HepG2 (cell line): ENCODE data around the gene SFTA2. TPM values are rescaled to one million over a fixed set of nuclear protein-coding genes. Genes with fewer than 3 reads are reported as not detected.

ENCODE experiments used
- DNMT3B ChIP-seq: conservative IDR thresholded peaks from 2 replicates; pipeline ENCODE4 v1.6.1; 2016; ENCODE audit warnings: missing biosample characterization, control low read depth
- EHMT2 ChIP-seq: fragments of 200-600 bp; sonication (generic); IDR thresholded peaks from 2 replicates; pipeline ENCODE4 v1.7.0; 2017; ENCODE audit warnings: antibody characterized with exemption, low read depth, low read length, borderline replicate concordance
- KLF13 ChIP-seq: sonication (generic); formaldehyde crosslinking; IDR thresholded peaks from 2 replicates; pipeline ENCODE4 v1.4.0; 2020; ENCODE audit warnings: mild to moderate bottlenecking, missing genetic modification reagents
- MIER2 ChIP-seq: IDR thresholded peaks from 2 replicates; pipeline ENCODE4 v1.6.1; 2016; ENCODE audit warnings: missing biosample characterization, missing genetic modification reagents
- POGZ ChIP-seq: sonication (generic); formaldehyde crosslinking; IDR thresholded peaks from 2 replicates; pipeline ENCODE4 v1.4.0; 2020; ENCODE audit warnings: mild to moderate bottlenecking, missing genetic modification reagents
- REPIN1 ChIP-seq: sonication (generic); formaldehyde crosslinking; IDR thresholded peaks from 2 replicates; pipeline ENCODE4 v1.8.0; 2022; ENCODE audit warnings: missing genetic modification reagents, low read depth, mild to moderate bottlenecking, borderline replicate concordance
- ZFYVE20 ChIP-seq: sonication (generic); formaldehyde crosslinking; IDR thresholded peaks from 2 replicates; pipeline ENCODE4 v1.8.0; 2023; ENCODE audit warnings: low read depth, mild to moderate bottlenecking, moderate library complexity, missing genetic modification reagents, borderline replicate concordance
- ZNF317 ChIP-seq: sonication (generic); formaldehyde crosslinking; IDR thresholded peaks from 2 replicates; pipeline ENCODE4 v1.5.0; 2020; ENCODE audit warnings: mild to moderate bottlenecking, missing genetic modification reagents
- ZNF382 ChIP-seq: sonication (generic); formaldehyde crosslinking; IDR thresholded peaks from 2 replicates; pipeline ENCODE4 v1.5.0; 2020; ENCODE audit warnings: missing genetic modification reagents, mild to moderate bottlenecking, borderline replicate concordance
- ZNF569 ChIP-seq: sonication (generic); formaldehyde crosslinking; IDR thresholded peaks from 2 replicates; pipeline ENCODE4 v1.5.0; 2020; ENCODE audit warnings: mild to moderate bottlenecking, missing genetic modification reagents, moderate library complexity, borderline replicate concordance
- ZNF605 ChIP-seq: sonication (generic); formaldehyde crosslinking; IDR thresholded peaks from 2 replicates; pipeline ENCODE4 v1.8.0; 2022; ENCODE audit warnings: mild to moderate bottlenecking, missing genetic modification reagents
- ZNF737 ChIP-seq: sonication (generic); formaldehyde crosslinking; IDR thresholded peaks from 2 replicates; pipeline ENCODE4 v1.5.0; 2020; ENCODE audit warnings: missing genetic modification reagents, mild to moderate bottlenecking, borderline replicate concordance
- ZNF780A ChIP-seq: sonication (generic); formaldehyde crosslinking; IDR thresholded peaks from 2 replicates; pipeline ENCODE4 v1.8.0; 2022; ENCODE audit warnings: mild to moderate bottlenecking, missing genetic modification reagents, moderate library complexity
- ZSCAN9 ChIP-seq: IDR thresholded peaks from 2 replicates; pipeline ENCODE4 v1.6.1; 2016; ENCODE audit warnings: borderline replicate concordance
- polyA plus RNA-seq, 8 experiments: library from polyadenylated mRNA; depleted of rRNA in 3 of 8; stranded (reverse) in 7 of 8; unstranded in 1 of 8; fragments of >200 nt; fragmentation: Illumina TruSeq in 4 of 8; extraction: Trizol in 4 of 8; gene quantifications; 2 replicates each; pipeline versions ENCODE4 v1.2.1 to v1.2.3, GENCODE V29; 2011 to 2016; ENCODE audit warnings: low read depth in 4 of 8, missing spikeins in 1 of 8, mixed read lengths in 1 of 8; ENCODE audit not compliant: insufficient read depth in 1 of 8
- total RNA-seq, 5 experiments: library from RNA; depleted of rRNA; stranded (reverse); fragments of >200 nt; fragmentation: Illumina TruSeq; extraction: Trizol; gene quantifications; 2 replicates each; pipeline ENCODE4 v1.2.3, GENCODE V29; 2016; ENCODE audit warnings: low read depth in 1 of 5
- TF ChIP-seq, protein P1 (sequence below): IDR thresholded peaks from 2 replicates; pipeline ENCODE4 v1.6.1; 2016; ENCODE audit warnings: missing biosample characterization, missing genetic modification reagents, low read depth
- TF ChIP-seq, protein P2 (sequence below): sonication (generic); formaldehyde crosslinking; IDR thresholded peaks from 2 replicates; pipeline ENCODE4 v1.4.0; 2020; ENCODE audit warnings: missing genetic modification reagents, borderline replicate concordance
- TF ChIP-seq, protein P3 (sequence below), 2 experiments: sonication (generic) in 1 of 2; formaldehyde crosslinking in 1 of 2; IDR thresholded peaks; 2 replicates each; pipeline versions ENCODE4 v1.5.1 to v1.6.1; 2011 to 2020; ENCODE audit warnings: borderline replicate concordance in 1 of 2, low read depth in 1 of 2, low read length in 1 of 2, mild to moderate bottlenecking in 1 of 2, missing genetic modification reagents in 1 of 2, moderate library complexity in 1 of 2
- TF ChIP-seq, protein P4 (sequence below): sonication (generic); formaldehyde crosslinking; IDR thresholded peaks from 2 replicates; pipeline ENCODE4 v1.4.0; 2020; ENCODE audit warnings: missing genetic modification reagents, borderline replicate concordance
- TF ChIP-seq, protein P5 (sequence below): sonication (generic); formaldehyde crosslinking; IDR thresholded peaks from 2 replicates; pipeline ENCODE4 v1.5.0; 2020; ENCODE audit warnings: missing genetic modification reagents

SFTA2 gene
- total and polyA plus RNA-seq, 2 of the 13 experiments (the other 11 are each of a cell fraction or from before 2014, with no cell fraction given), result not detected

DNA sequence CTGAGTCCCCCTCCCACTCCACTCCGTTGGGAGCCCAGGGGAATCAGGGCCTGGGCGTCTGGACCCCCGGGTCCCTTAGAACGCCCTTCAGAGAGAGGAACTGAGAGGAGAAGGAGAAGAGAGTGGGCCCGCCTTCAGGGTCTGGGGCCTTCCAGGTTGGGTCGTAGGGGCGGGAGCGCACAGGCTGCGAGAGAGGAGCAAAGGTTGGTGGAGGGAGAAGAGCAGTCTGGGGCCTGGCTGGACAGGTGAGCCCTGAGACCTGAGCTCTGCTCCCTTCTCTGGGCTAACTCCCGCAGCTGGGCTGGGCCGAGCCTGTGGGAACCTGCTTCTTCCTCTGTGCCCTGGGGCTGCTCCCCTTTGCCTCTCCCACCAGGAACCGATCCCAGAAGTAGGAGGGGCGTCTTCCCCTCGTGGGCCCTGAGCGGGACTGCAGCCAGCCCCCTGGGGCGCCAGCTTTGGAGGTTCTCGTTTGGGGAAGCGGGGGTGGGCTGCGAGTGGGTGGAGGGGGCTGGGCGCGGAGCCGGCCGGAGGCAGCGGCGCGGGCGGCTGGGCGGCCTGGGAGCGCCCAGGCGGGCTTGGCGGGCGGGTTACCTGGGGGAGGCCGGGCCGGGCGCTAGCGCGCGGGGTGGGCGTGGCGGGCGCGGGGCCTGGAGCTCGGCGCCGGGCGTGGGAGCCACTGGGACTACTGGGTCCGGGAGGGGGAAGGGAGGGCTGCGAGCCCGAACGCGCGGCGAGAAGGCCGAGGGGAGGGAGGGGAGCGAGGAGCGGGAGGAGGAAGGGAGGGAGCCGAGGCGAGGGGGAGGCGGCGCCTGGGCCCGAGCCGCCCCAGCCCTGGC is 48.1 kb downstream of the SFTA2 start, which contains the start of gene DDR1 (continued):
- no peak for TF ChIP-seq ZNF569
- TF ChIP-seq EHMT2, result no peak
- TF ChIP-seq ZNF605 (CRISPR knock-in tag), result 0 out of 2 replicates have a peak, but pooled peaks have one; percentile 5
- no peak for TF ChIP-seq DNMT3B (CRISPR knock-in tag)
- TF ChIP-seq MIER2 (CRISPR knock-in tag), result no peak
- TF ChIP-seq, protein P1, sequence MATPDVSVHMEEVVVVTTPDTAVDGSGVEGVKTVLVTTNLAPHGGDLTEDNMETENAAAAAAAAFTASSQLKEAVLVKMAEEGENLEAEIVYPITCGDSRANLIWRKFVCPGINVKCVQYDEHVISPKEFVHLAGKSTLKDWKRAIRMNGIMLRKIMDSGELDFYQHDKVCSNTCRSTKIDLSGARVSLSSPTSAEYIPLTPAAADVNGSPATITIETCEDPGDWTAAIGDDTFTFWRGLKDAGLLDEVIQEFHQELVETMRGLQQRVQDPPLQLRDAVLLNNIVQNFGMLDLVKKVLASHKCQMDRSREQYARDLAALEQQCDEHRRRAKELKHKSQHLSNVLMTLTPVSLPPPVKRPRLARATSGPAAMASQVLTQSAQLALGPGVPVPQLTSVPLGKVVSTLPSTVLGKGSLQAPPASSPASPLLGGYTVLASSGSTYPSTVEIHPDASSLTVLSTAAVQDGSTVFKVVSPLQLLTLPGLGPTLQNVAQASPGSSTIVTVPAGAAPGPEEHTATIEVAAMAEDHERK (CRISPR knock-in tag), result no peak
- no peak for TF ChIP-seq ZNF317 (CRISPR knock-in tag)
- TF ChIP-seq KLF13, result no peak
- TF ChIP-seq ZFYVE20 (CRISPR knock-in tag), result no peak
- TF ChIP-seq ZNF382 (CRISPR knock-in tag), result no peak
- no peak for TF ChIP-seq ZNF737
- TF ChIP-seq, protein P2, sequence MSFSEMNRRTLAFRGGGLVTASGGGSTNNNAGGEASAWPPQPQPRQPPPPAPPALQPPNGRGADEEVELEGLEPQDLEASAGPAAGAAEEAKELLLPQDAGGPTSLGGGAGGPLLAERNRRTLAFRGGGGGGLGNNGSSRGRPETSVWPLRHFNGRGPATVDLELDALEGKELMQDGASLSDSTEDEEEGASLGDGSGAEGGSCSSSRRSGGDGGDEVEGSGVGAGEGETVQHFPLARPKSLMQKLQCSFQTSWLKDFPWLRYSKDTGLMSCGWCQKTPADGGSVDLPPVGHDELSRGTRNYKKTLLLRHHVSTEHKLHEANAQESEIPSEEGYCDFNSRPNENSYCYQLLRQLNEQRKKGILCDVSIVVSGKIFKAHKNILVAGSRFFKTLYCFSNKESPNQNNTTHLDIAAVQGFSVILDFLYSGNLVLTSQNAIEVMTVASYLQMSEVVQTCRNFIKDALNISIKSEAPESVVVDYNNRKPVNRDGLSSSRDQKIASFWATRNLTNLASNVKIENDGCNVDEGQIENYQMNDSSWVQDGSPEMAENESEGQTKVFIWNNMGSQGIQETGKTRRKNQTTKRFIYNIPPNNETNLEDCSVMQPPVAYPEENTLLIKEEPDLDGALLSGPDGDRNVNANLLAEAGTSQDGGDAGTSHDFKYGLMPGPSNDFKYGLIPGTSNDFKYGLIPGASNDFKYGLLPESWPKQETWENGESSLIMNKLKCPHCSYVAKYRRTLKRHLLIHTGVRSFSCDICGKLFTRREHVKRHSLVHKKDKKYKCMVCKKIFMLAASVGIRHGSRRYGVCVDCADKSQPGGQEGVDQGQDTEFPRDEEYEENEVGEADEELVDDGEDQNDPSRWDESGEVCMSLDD (CRISPR knock-in tag), result no peak; the same call in 1 of the 2 replicates
- TF ChIP-seq ZNF780A (CRISPR knock-in tag), result no peak
- TF ChIP-seq, protein P3, sequence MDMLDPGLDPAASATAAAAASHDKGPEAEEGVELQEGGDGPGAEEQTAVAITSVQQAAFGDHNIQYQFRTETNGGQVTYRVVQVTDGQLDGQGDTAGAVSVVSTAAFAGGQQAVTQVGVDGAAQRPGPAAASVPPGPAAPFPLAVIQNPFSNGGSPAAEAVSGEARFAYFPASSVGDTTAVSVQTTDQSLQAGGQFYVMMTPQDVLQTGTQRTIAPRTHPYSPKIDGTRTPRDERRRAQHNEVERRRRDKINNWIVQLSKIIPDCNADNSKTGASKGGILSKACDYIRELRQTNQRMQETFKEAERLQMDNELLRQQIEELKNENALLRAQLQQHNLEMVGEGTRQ (IDR thresholded peaks at IDR 0.05; ENCODE audit: low read depth, low read length), result no peak
- TF ChIP-seq, protein P3 (CRISPR knock-in tag; IDR thresholded peaks at IDR 0.05; ENCODE audit: borderline replicate concordance), result no peak
- TF ChIP-seq, protein P4, sequence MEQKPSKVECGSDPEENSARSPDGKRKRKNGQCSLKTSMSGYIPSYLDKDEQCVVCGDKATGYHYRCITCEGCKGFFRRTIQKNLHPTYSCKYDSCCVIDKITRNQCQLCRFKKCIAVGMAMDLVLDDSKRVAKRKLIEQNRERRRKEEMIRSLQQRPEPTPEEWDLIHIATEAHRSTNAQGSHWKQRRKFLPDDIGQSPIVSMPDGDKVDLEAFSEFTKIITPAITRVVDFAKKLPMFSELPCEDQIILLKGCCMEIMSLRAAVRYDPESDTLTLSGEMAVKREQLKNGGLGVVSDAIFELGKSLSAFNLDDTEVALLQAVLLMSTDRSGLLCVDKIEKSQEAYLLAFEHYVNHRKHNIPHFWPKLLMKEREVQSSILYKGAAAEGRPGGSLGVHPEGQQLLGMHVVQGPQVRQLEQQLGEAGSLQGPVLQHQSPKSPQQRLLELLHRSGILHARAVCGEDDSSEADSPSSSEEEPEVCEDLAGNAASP (CRISPR knock-in tag), result no peak
- TF ChIP-seq, protein P5, sequence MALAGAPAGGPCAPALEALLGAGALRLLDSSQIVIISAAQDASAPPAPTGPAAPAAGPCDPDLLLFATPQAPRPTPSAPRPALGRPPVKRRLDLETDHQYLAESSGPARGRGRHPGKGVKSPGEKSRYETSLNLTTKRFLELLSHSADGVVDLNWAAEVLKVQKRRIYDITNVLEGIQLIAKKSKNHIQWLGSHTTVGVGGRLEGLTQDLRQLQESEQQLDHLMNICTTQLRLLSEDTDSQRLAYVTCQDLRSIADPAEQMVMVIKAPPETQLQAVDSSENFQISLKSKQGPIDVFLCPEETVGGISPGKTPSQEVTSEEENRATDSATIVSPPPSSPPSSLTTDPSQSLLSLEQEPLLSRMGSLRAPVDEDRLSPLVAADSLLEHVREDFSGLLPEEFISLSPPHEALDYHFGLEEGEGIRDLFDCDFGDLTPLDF (CRISPR knock-in tag), result no peak
- no peak for TF ChIP-seq REPIN1
- TF ChIP-seq POGZ, result peak; percentile 14; the same call in 1 of the 2 replicates
- no peak for TF ChIP-seq ZSCAN9 (CRISPR knock-in tag)
